Measurements from ENCODE around the gene STK38L.

Gene STK38L

GRCh38 chr12:27206801-27207502 is 37.1 kb upstream of the STK38L start:
- Histone ChIP-seq H3K27me3 (replicated peaks; ENCODE audit: control insufficient read depth, insufficient read depth, low read length) (no peaks in the 10 kb centered on the region), H3K36me3 (ENCODE audit: control insufficient read depth, insufficient read depth, low read length) (no peaks in the 10 kb centered on the region), H3K4me3 (replicated peaks; ENCODE audit: low read depth, low read length) (peak overlapping the region; percentile 27)
- no peak for TF ChIP-seq CTCF (IDR thresholded peaks at IDR 0.05; ENCODE audit: insufficient read depth, low read length, poor library complexity, severe bottlenecking)
- DNase-seq (ENCODE audit: extremely low read depth, insufficient read length), result no peak

- peak; percentile 78 for DNase-seq (ENCODE audit: extremely low read depth, insufficient read length)
- Histone ChIP-seq H3K36me3 (ENCODE audit: control insufficient read depth, insufficient read depth, low read length) (no peaks in the 10 kb centered on the region), H3K27me3 (replicated peaks; ENCODE audit: control insufficient read depth, insufficient read depth, low read length) (no peaks in the 10 kb centered on the region), H3K4me3 (replicated peaks; ENCODE audit: low read depth, low read length) (peak overlapping the region; percentile 20; the same call in 1 of the 2 replicates)
- TF ChIP-seq CTCF (IDR thresholded peaks at IDR 0.05; ENCODE audit: insufficient read depth, low read length, poor library complexity, severe bottlenecking), result no peak
Measured at GRCh38 chr12:27207615-27208413, 36.3 kb upstream of the STK38L start.

- H3K36me3 ChIP-seq (ENCODE audit: control insufficient read depth, insufficient read depth, low read length), result no peaks in the 10 kb centered on the region
Measured at GRCh38 chr12:27208414-27208750, 35.7 kb upstream of the STK38L start.

GRCh38 chr12:27209257-27209910 is 34.7 kb upstream of the STK38L start:
- H3K27me3 ChIP-seq (replicated peaks; ENCODE audit: control insufficient read depth, insufficient read depth, low read length), result no peaks in the 10 kb centered on the region
- H3K36me3 ChIP-seq (ENCODE audit: control insufficient read depth, insufficient read depth, low read length), result no peaks in the 10 kb centered on the region
- no peak for TF ChIP-seq CTCF (IDR thresholded peaks at IDR 0.05; ENCODE audit: insufficient read depth, low read length, poor library complexity, severe bottlenecking)
- DNase-seq (ENCODE audit: extremely low read depth, insufficient read length), result no peak
- H3K4me3 ChIP-seq (replicated peaks; ENCODE audit: low read depth, low read length), result no peak overlapping the region

More at GRCh38 chr12:27208414-27208750, 35.7 kb upstream of the STK38L start:
- no peak for DNase-seq (ENCODE audit: extremely low read depth, insufficient read length)
- no peak for TF ChIP-seq CTCF (IDR thresholded peaks at IDR 0.05; ENCODE audit: insufficient read depth, low read length, poor library complexity, severe bottlenecking)
- no peak overlapping the region for H3K4me3 ChIP-seq (replicated peaks; ENCODE audit: low read depth, low read length)
- H3K27me3 ChIP-seq (replicated peaks; ENCODE audit: control insufficient read depth, insufficient read depth, low read length), result no peaks in the 10 kb centered on the region

- H3K27me3 ChIP-seq (replicated peaks; ENCODE audit: control insufficient read depth, insufficient read depth, low read length), result no peaks in the 10 kb centered on the region
- no peak for TF ChIP-seq CTCF (IDR thresholded peaks at IDR 0.05; ENCODE audit: insufficient read depth, low read length, poor library complexity, severe bottlenecking)
- H3K36me3 ChIP-seq (ENCODE audit: control insufficient read depth, insufficient read depth, low read length), result no peaks in the 10 kb centered on the region
- H3K4me3 ChIP-seq (replicated peaks; ENCODE audit: low read depth, low read length), result no peak overlapping the region
- no peak for DNase-seq (ENCODE audit: extremely low read depth, insufficient read length)
Measured at GRCh38 chr12:27210187-27210586, 33.9 kb upstream of the STK38L start.
